Panc1 (cell line): ENCODE data around the gene SMPD4. TPM values are rescaled to one million over a fixed set of nuclear protein-coding genes. Genes with fewer than 3 reads are reported as not detected.
"Not testable (repeated sequence)": the region's sequence is repeated elsewhere in the genome, so short reads cannot be mapped to it uniquely, and the experiment has no call there.

Source experiments
- ATAC-seq: fragments of 200-7000 bp; cut with Tn5 transposase; 2 replicates; pipeline ENCODE4 v1.9.1; 2020; ENCODE audit warnings: mild to moderate bottlenecking, moderate library complexity
- BruUV-seq: library from RNA; stranded (reverse); fragments of 400-500 nt; replicated peaks from 2 replicates; lab custom pipeline; 2021; lab: Mats Ljungman, UMichigan
- CTCF ChIA-PET: fragments of 300-600 bp; sonication (Branson Sonifier 250); formaldehyde crosslinking; loops from one replicate; lab custom pipeline; 2022; ENCODE audit warnings: antibody characterized with exemption; lab: Charles Lee
- POLR2A ChIA-PET: fragments of 300-600 bp; sonication (Branson Sonifier 250); formaldehyde crosslinking; loops from one replicate; lab custom pipeline; 2022; ENCODE audit warnings: antibody characterized with exemption; lab: Charles Lee
- DNase-seq: peaks from one replicate; pipeline ENCODE4 v3.0.0-alpha.2; 2010; ENCODE audit warnings: low read depth, low spot score
- H3K27ac ChIP-seq: 2 replicates; pipeline ENCODE4 v1.5.1; 2011; ENCODE audit warnings: mild to moderate bottlenecking, low read length, inconsistent platforms
- H3K27me3 ChIP-seq: fragments of 200-500 bp; sonication (Bioruptor generic); 2 replicates; pipeline ENCODE4 v1.6.0; 2014; ENCODE audit warnings: low read length, inconsistent platforms; ENCODE audit not compliant: control insufficient read depth, insufficient read depth
- H3K36me3 ChIP-seq: fragments of 200-500 bp; sonication (Bioruptor generic); 2 replicates; pipeline ENCODE4 v1.5.1; 2014; ENCODE audit warnings: inconsistent platforms, mild to moderate bottlenecking, low read length, moderate library complexity; ENCODE audit not compliant: control insufficient read depth, insufficient read depth
- H3K4me1 ChIP-seq: 2 replicates; pipeline ENCODE4 v1.5.1; 2011; ENCODE audit warnings: inconsistent platforms, mild to moderate bottlenecking, low read length, moderate library complexity; ENCODE audit not compliant: control insufficient read depth, insufficient read depth
- H3K4me3 ChIP-seq, 2 experiments: 2 replicates each; pipeline ENCODE4 v1.5.1; 2011 to 2012; ENCODE audit warnings: low read depth in 2 of 2, low read length in 2 of 2, mild to moderate bottlenecking in 2 of 2, inconsistent platforms in 1 of 2, moderate library complexity in 1 of 2
- H3K9me3 ChIP-seq: fragments of 200-500 bp; sonication (Bioruptor generic); 2 replicates; pipeline ENCODE4 v1.5.1; 2014; ENCODE audit warnings: low read depth, mild to moderate bottlenecking, inconsistent platforms, low read length, moderate library complexity; ENCODE audit not compliant: control insufficient read depth, insufficient read depth
- in situ Hi-C: cut with HindIII; loops from 2 replicates; pipeline ENCODE4 v1.10.0; 2016; ENCODE audit warnings: low sequenced_read_pairs, low pct_unique_long_range_greater_than_20kb
- intact Hi-C: fragments of 100-400 bp; cut with micrococcal nuclease; formaldehyde crosslinking; loops from one replicate; pipeline ENCODE4 v1.10.0; 2022; ENCODE audit not compliant: unreplicated experiment
- total RNA-seq: library from RNA; stranded (reverse); gene quantifications from one replicate; pipeline ENCODE4 v1.2.1, GENCODE V29; 2021; ENCODE audit not compliant: unreplicated experiment

SMPD4 gene
- total RNA-seq, 1 experiment from 2014 or later: 89.0 TPM

DNA sequence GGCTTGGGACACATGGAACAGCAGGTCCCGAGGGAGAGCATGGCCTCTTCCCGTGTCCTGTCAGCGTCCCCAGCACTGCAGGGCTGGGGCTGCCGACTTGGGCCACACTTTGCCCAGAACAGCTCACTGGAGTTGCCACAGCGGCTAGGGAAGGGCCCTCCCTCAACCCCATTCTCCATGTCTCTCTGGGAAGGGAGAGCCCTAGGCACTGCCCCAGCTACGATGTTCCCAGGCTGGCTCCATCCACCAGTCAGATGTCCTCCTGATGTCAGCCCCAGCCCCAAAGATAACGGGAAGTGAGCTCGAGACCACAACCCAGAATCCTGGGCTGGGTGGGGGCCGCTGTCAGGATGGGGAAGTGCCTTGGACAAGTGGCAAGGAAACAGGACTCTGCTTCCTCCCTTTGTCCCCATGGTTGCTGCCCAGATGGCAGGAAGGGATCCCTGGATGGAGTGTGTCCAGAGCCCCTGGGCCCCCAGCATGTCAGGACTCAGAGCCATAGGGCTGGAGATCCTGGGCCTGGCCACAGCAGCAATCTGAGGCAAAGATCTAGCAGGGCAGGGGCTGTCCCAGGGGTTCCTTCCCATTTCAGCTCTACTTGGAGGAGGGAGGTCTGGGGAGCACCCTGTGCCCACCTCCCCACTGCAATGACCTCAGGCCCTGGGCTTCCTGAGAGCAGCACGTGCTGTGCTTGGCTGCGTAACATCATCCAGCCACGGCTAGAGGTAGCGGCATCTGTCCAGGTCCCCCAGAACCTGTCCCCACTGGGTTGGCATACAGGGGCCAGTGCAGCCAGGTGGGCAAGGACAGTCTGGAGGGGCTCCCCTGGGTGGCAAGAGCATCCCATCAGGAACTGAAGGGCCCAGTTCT, 38.8 kb downstream of the SMPD4 start:
- CTCF ChIA-PET, DNase-seq, in situ Hi-C loops, H3K36me3 ChIP-seq, H3K9me3 ChIP-seq, H3K4me3 ChIP-seq, H3K27me3 ChIP-seq, POLR2A ChIA-PET, H3K27ac ChIP-seq, BruUV-seq, intact Hi-C loops, H3K4me1 ChIP-seq, ATAC-seq: not testable (repeated sequence)

DNA sequence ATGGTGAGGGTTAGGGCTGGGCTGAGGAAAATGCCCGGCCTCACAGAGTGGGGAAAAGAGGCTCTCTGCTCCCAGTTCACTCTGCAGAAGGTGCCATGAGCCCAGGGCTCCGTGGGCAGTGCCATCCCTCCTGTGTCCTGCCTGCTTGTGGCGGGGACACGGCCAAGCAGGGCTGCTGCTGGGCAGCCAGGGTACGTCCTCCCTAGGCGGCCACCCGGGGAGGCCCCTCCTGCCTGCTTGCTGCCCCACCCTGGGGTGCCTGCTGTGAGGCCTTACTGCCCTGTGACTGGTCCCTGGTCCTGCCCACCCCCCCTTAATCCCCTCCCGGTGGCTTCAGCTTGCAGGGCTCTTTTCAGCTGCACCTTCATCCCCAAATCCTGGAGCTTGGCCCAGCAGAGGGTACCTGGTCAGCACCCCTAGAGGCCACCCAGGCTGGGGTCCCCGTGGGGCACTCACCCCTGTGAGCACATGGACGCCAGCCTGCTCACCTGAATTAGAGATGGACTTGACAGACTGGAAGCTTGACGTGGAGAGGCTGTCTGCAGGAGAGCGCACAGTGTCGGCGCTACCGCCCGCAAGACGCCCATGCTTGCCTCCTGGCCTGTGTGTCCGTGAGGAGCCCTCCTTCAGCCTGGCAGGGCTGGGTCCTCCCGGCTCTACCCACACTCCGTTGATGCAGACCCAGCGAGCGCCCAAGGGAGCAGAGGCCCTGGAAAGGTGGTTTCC, 39.6 kb downstream of the SMPD4 start:
- POLR2A ChIA-PET, BruUV-seq: not testable (repeated sequence)

DNA sequence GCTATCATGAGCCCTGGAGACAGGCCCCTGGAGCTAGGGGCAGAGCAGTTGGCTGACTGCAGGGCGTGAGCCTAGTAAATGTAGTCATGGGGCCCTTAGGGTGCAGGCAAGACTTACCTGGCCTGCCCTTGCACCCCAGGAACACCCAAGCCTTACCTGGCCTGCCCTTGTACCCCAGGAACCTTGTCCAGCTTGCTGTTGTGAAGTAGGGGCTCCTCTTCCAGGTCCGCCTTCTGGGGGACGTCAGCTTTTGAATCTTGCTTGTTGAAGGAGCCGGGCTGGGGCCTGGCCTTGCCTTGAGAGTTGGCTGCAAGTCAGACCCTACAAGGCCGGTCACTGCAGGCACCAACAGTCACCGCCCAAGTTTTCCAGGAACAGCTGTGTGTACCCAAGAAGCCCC, 40.4 kb downstream of the SMPD4 start:
- POLR2A ChIA-PET, intact Hi-C loops, H3K27ac ChIP-seq, DNase-seq, H3K4me1 ChIP-seq, H3K36me3 ChIP-seq, BruUV-seq, H3K27me3 ChIP-seq, in situ Hi-C loops, H3K4me3 ChIP-seq, CTCF ChIA-PET, H3K9me3 ChIP-seq, ATAC-seq: not testable (repeated sequence)

More for the DNA sequence above, 39.6 kb downstream of the SMPD4 start:
- DNase-seq, ATAC-seq, H3K36me3 ChIP-seq, H3K4me1 ChIP-seq, H3K9me3 ChIP-seq, intact Hi-C loops, H3K4me3 ChIP-seq, H3K27me3 ChIP-seq, CTCF ChIA-PET, H3K27ac ChIP-seq, in situ Hi-C loops: not testable (repeated sequence)

DNA sequence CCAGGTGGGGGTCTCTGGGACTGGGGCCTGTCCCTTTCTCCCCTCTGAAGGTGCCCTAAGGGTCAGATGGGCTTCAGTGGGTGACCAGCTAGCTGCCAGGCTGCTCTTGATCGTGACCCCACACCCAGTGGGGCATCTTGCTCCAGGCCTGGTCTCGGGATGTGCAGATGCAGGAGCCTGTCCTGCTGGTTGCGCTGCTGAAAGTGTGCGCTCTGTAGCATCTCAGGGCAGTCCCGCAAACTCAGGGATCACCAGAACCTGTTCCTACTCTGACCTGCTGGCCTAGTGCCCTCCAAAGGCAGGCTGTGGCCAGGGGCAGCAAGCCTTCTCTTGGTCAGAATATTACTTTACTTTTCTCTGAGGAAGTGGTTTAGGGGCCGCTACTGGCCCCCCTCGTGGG, 40.9 kb downstream of the SMPD4 start:
- BruUV-seq, intact Hi-C loops, in situ Hi-C loops: not testable (repeated sequence)

DNA sequence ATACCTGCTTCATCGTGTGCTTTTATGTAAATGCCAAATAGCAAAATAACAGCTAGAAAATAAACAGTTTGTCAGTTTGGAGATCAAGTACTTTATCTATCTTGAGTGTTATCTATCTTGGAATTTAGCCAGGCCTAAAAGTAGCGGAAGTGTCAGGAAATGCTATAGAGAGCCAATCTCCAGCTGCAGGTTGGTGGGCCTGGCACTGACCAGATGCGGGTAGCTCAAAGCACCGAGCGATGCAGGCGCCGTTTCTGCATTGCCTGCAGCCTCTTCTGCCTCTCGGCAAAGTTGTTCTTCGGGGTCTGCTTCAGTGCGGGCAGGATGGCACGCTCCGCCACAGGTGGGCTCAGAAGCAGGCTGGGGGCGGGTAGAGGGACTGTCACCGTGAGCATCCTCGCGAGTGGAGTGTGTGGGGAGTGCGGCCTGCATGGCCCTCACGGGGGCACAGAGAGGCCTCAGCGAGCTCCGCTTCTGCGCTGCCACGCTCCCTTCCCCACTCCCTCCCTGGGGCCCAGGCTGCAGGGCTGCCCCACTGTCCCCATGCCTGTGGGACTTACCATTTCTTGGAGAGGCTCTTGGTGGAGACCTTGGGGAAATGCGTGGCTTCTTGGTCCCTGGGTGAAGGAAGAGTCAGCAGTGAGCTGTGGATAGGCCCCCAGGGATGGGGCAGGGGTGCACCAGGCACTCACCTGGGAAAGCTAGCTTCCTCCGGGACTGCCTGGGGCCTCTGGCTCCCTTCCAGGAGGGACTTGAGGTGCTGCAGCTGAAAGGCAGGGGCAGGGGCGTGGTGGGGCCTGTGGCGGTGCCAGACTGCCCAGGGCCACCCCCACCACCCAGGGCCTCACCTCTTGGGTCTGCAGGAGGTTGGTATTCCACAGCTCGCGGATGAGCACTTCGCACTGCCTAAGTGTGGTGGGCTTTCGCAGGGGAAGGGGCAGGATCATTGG, 41.8 kb downstream of the SMPD4 start:
- H3K4me1 ChIP-seq, intact Hi-C loops, H3K27ac ChIP-seq, in situ Hi-C loops, H3K27me3 ChIP-seq, CTCF ChIA-PET, H3K36me3 ChIP-seq, H3K9me3 ChIP-seq, POLR2A ChIA-PET, DNase-seq, H3K4me3 ChIP-seq, BruUV-seq, ATAC-seq: not testable (repeated sequence)

More for the DNA sequence above, 40.9 kb downstream of the SMPD4 start:
- DNase-seq, H3K4me1 ChIP-seq, H3K36me3 ChIP-seq, POLR2A ChIA-PET, CTCF ChIA-PET, ATAC-seq, H3K27me3 ChIP-seq, H3K4me3 ChIP-seq, H3K27ac ChIP-seq, H3K9me3 ChIP-seq: not testable (repeated sequence)

DNA sequence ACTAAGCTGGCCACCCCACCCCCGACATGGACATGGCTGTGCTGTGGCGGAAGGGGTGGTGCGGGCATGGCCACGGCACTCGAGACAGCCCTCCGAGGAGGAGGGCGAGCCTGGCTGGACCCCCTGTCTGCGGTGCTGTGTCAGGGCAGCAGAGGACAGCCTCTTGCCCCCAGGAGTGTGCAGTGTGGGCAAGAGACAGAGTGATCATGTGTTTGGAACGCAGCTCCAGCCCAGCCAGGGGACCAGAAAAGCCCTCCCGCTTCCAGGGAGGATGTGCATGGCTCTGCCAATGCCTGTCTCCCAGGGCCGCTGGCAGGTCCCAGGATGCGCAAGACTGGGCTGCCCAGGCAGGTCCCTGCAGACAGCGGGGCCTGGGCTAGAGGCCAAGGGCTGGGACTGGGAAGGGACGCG, 42.6 kb downstream of the SMPD4 start:
- H3K4me3 ChIP-seq, H3K27ac ChIP-seq, BruUV-seq, POLR2A ChIA-PET, H3K27me3 ChIP-seq, H3K36me3 ChIP-seq, in situ Hi-C loops, DNase-seq, H3K4me1 ChIP-seq, intact Hi-C loops, ATAC-seq, H3K9me3 ChIP-seq, CTCF ChIA-PET: not testable (repeated sequence)
